ENCODE data around the gene NXF1. TPM values are rescaled to one million over a fixed set of nuclear protein-coding genes. Genes with fewer than 3 reads are reported as not detected.

Gene NXF1
- total and polyA plus RNA-seq, 10 of the 15 experiments (the other 5 are each of a cell fraction or from before 2014, with no cell fraction given): 20.7 to 84.9 (median 40.6) TPM

GRCh38 chr11:62805076-62805892 lies at the start of gene NXF1 (continued):
- TF ChIP-seq ELK1 (IDR thresholded peaks at IDR 0.05; ENCODE audit: low read depth, low read length) (peak; percentile 68), RBBP5 (conservative IDR thresholded peaks at IDR 0.05) (no peak), GATAD2B (conservative IDR thresholded peaks at IDR 0.05; ENCODE audit: low read depth) (peak; percentile 87; the same call in 1 of the 2 replicates), BACH1 (IDR thresholded peaks at IDR 0.05; ENCODE audit: borderline replicate concordance) (peak; percentile 97), HCFC1 (IDR thresholded peaks at IDR 0.05; ENCODE audit: low read length) (peak; percentile 69), ZZZ3 (IDR thresholded peaks at IDR 0.05; ENCODE audit: control insufficient read depth, insufficient read length, low read depth) (no peak), KDM1A (IDR thresholded peaks at IDR 0.05; ENCODE audit: borderline replicate concordance) (no peak), ASH2L (IDR thresholded peaks at IDR 0.05; ENCODE audit: borderline replicate concordance, low read depth) (peak; percentile 77; the same call in 1 of the 2 replicates), NBN (IDR thresholded peaks at IDR 0.05) (peak; percentile 65; the same call in 1 of the 2 replicates), TBL1XR1 (IDR thresholded peaks at IDR 0.05; ENCODE audit: low read depth, low read length) (peak; percentile 79; the same call in 1 of the 2 replicates), TAF1 (IDR thresholded peaks at IDR 0.05; ENCODE audit: borderline replicate concordance, low read depth, low read length) (peak; percentile 99), MTA3 (IDR thresholded peaks at IDR 0.05; ENCODE audit: borderline replicate concordance, low read length) (no peak; the same call in 1 of the 2 replicates), IKZF1 (conservative IDR thresholded peaks at IDR 0.05) (peak; percentile 79), IKZF2 (IDR thresholded peaks at IDR 0.05) (no peak), ESRRA (IDR thresholded peaks at IDR 0.05; ENCODE audit: low read length) (no peak), RELA (IDR thresholded peaks at IDR 0.05; ENCODE audit: borderline replicate concordance, partially characterized antibody) (peak; percentile 23), SMAD5 (IDR thresholded peaks at IDR 0.05; ENCODE audit: low read depth) (peak; percentile 99), SUPT20H (IDR thresholded peaks at IDR 0.05; ENCODE audit: borderline replicate concordance, control insufficient read depth, low read depth, low read length) (no peak), REST (IDR thresholded peaks at IDR 0.05; ENCODE audit: low read depth, low read length) (peak; percentile 49; the same call in 1 of the 2 replicates), NFYB (IDR thresholded peaks at IDR 0.05; ENCODE audit: insufficient read depth, low read depth, low read length) (no peak), FOXM1 (IDR thresholded peaks at IDR 0.05; ENCODE audit: low read depth, low read length) (no peak), POLR2AphosphoS5 (IDR thresholded peaks at IDR 0.05; ENCODE audit: low read length) (peak; percentile 100), HDAC6 (IDR thresholded peaks at IDR 0.05; ENCODE audit: unreplicated experiment) (peak; percentile 94), BRCA1 (IDR thresholded peaks at IDR 0.05; ENCODE audit: low read depth, low read length) (no peak)
- TF ChIP-seq, protein P1, sequence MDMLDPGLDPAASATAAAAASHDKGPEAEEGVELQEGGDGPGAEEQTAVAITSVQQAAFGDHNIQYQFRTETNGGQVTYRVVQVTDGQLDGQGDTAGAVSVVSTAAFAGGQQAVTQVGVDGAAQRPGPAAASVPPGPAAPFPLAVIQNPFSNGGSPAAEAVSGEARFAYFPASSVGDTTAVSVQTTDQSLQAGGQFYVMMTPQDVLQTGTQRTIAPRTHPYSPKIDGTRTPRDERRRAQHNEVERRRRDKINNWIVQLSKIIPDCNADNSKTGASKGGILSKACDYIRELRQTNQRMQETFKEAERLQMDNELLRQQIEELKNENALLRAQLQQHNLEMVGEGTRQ (IDR thresholded peaks at IDR 0.05; ENCODE audit: borderline replicate concordance, low read depth, low read length): no peak
